ENCODE data around the gene GOLGA8K. TPM values are rescaled to one million over a fixed set of nuclear protein-coding genes. Genes with fewer than 3 reads are reported as not detected.
"Not testable (repeated sequence)": the region's sequence is repeated elsewhere in the genome, so short reads cannot be mapped to it uniquely, and the experiment has no call there.

GOLGA8K gene
- total and polyA plus RNA-seq, 2 of the 8 experiments (the other 6 are each of a cell fraction or from before 2014, with no cell fraction given) = 0.47 to 1.3 TPM

DNA sequence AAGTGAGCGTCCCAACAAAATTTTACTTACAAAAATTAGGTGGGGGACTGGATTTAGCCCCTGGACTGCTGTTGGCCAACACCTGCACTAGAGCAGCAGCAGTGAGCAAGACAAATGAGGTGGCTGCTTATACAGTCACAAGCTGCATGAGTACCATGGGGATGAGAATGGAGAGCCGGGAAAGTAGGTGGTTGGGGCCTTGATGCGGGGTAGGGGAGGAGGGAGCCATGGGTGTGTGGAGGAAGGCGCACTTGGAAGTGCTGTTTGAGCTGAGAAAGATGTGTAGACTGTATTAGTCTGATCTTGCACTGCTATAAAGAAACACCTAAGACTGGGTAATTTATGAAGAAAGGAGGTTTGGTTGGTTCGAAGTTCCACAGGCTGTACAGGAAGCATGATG, 31.0 kb downstream of the GOLGA8K start:
- H3K4me1 ChIP-seq (replicated peaks in 1 of 4; ENCODE audit: control insufficient read depth in 3 of 4, insufficient read depth in 4 of 4, low read length in 3 of 4); H4K91ac ChIP-seq (replicated peaks; ENCODE audit: insufficient read length, low read length); H3K56ac ChIP-seq (replicated peaks; ENCODE audit: insufficient read length, low read depth, low read length); H3K27me3 ChIP-seq (replicated peaks in 1 of 4; ENCODE audit: control insufficient read depth in 3 of 4, extremely low read depth in 1 of 4, insufficient read depth in 3 of 4, low read length in 3 of 4); H4K5ac ChIP-seq (ENCODE audit: insufficient read length, low read depth, low read length); H3K4ac ChIP-seq (replicated peaks; ENCODE audit: insufficient read length, low read depth, low read length); H2AK5ac ChIP-seq (ENCODE audit: low read depth, low read length); H3K27ac ChIP-seq (ENCODE audit: low read depth, low read length); H2BK20ac ChIP-seq (ENCODE audit: low read length); H3K14ac ChIP-seq (ENCODE audit: insufficient read length); H4K20me1 ChIP-seq (replicated peaks in 1 of 2; ENCODE audit: control insufficient read depth in 1 of 2, insufficient read depth in 2 of 2, low read length in 2 of 2); FAIRE-seq; H2BK15ac ChIP-seq (ENCODE audit: low read length); CTCF ChIA-PET (ENCODE audit: partially characterized antibody); H3K9ac ChIP-seq (replicated peaks in 1 of 4; ENCODE audit: extremely low read depth in 1 of 4, low read depth in 3 of 4, low read length in 3 of 4); H3K4me3 ChIP-seq (ENCODE audit: extremely low read depth in 1 of 4, insufficient read depth in 2 of 4, low read depth in 3 of 4, low read length in 4 of 4); DNase-seq (ENCODE audit: low read depth in 1 of 2, low spot score in 2 of 2); H3K4me2 ChIP-seq (ENCODE audit: insufficient read depth in 1 of 2, low read depth in 2 of 2, low read length in 2 of 2); H3K79me2 ChIP-seq (ENCODE audit: control insufficient read depth in 1 of 2, insufficient read depth in 2 of 2, low read length in 2 of 2); H3K36me3 ChIP-seq (ENCODE audit: control insufficient read depth in 2 of 4, insufficient read depth in 4 of 4, low read length in 3 of 4); H2BK120ac ChIP-seq (replicated peaks; ENCODE audit: low read depth, low read length); H3K23ac ChIP-seq (ENCODE audit: insufficient read length); H3K23me2 ChIP-seq (ENCODE audit: low read depth, low read length); POLR2A ChIA-PET (ENCODE audit: partially characterized antibody); H2BK5ac ChIP-seq (ENCODE audit: low read depth, low read length); H3K18ac ChIP-seq (ENCODE audit: extremely low read depth, low read length); H3K79me1 ChIP-seq (ENCODE audit: low read depth, low read length); H2AFZ ChIP-seq (ENCODE audit: low read length); H2BK12ac ChIP-seq (ENCODE audit: low read depth, low read length); H4K8ac ChIP-seq (ENCODE audit: extremely low read depth, insufficient read depth, low read length); H3K9me3 ChIP-seq (ENCODE audit: insufficient read depth in 2 of 2, low read depth in 1 of 2, low read length in 1 of 2): not testable (repeated sequence)
- 80% methylated on average over 3 of the region's 5 CpGs; no CpG with 5 or more reads in 1 of the 2 experiments for WGBS, 2 experiments (ENCODE audit: extremely low coverage in 1 of 2, insufficient coverage in 1 of 2, insufficient read length in 1 of 2, insufficient replicate concordance in 2 of 2, low coverage in 1 of 2, low lambda C conversion rate in 2 of 2, missing lambda C conversion rate in 1 of 2)

DNA sequence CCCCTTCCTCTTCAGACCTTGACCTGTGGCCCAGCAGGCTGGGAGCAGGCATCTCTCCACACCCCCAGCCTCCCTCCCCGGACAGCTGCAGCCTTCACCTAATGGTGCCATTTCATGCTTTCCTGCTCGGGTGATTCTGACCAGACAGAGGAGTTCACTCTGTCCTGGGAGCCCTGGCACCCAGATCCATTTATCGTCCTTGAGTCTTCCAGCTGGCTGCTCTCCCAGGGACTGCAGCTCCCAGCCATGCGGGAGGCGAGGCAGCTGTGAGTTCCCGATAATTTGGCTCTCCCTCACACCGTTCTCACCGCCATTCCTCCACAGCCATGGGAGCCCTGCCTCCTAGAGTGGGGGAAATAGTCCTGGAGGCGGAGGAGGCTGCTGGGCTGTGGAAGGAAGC, 32.6 kb downstream of the GOLGA8K start:
- H3K56ac ChIP-seq (replicated peaks; ENCODE audit: insufficient read length, low read depth, low read length); H2BK12ac ChIP-seq (ENCODE audit: low read depth, low read length); H3K9ac ChIP-seq (replicated peaks in 1 of 4; ENCODE audit: extremely low read depth in 1 of 4, low read depth in 3 of 4, low read length in 3 of 4); CTCF ChIA-PET (ENCODE audit: partially characterized antibody); DNase-seq (ENCODE audit: low read depth in 1 of 2, low spot score in 2 of 2); H3K4me2 ChIP-seq (ENCODE audit: insufficient read depth in 1 of 2, low read depth in 2 of 2, low read length in 2 of 2); H3K23ac ChIP-seq (ENCODE audit: insufficient read length); H3K79me2 ChIP-seq (ENCODE audit: control insufficient read depth in 1 of 2, insufficient read depth in 2 of 2, low read length in 2 of 2); H2BK15ac ChIP-seq (ENCODE audit: low read length); H4K20me1 ChIP-seq (replicated peaks in 1 of 2; ENCODE audit: control insufficient read depth in 1 of 2, insufficient read depth in 2 of 2, low read length in 2 of 2); H3K27me3 ChIP-seq (replicated peaks in 1 of 4; ENCODE audit: control insufficient read depth in 3 of 4, extremely low read depth in 1 of 4, insufficient read depth in 3 of 4, low read length in 3 of 4); H3K18ac ChIP-seq (ENCODE audit: extremely low read depth, low read length); H2BK20ac ChIP-seq (ENCODE audit: low read length); POLR2A ChIA-PET (ENCODE audit: partially characterized antibody); H3K27ac ChIP-seq (ENCODE audit: low read depth, low read length); H2AFZ ChIP-seq (ENCODE audit: low read length); H4K91ac ChIP-seq (replicated peaks; ENCODE audit: insufficient read length, low read length); H4K5ac ChIP-seq (ENCODE audit: insufficient read length, low read depth, low read length); H4K8ac ChIP-seq (ENCODE audit: extremely low read depth, insufficient read depth, low read length); H3K9me3 ChIP-seq (ENCODE audit: insufficient read depth in 2 of 2, low read depth in 1 of 2, low read length in 1 of 2); H2BK120ac ChIP-seq (replicated peaks; ENCODE audit: low read depth, low read length); H3K23me2 ChIP-seq (ENCODE audit: low read depth, low read length); H3K79me1 ChIP-seq (ENCODE audit: low read depth, low read length); H3K4me1 ChIP-seq (replicated peaks in 1 of 4; ENCODE audit: control insufficient read depth in 3 of 4, insufficient read depth in 4 of 4, low read length in 3 of 4); H3K36me3 ChIP-seq (ENCODE audit: control insufficient read depth in 2 of 4, insufficient read depth in 4 of 4, low read length in 3 of 4); H3K4ac ChIP-seq (replicated peaks; ENCODE audit: insufficient read length, low read depth, low read length); H3K4me3 ChIP-seq (ENCODE audit: extremely low read depth in 1 of 4, insufficient read depth in 2 of 4, low read depth in 3 of 4, low read length in 4 of 4); H2BK5ac ChIP-seq (ENCODE audit: low read depth, low read length); H2AK5ac ChIP-seq (ENCODE audit: low read depth, low read length); FAIRE-seq; H3K14ac ChIP-seq (ENCODE audit: insufficient read length): not testable (repeated sequence)
- WGBS, 2 experiments (ENCODE audit: extremely low coverage in 1 of 2, insufficient coverage in 1 of 2, insufficient read length in 1 of 2, insufficient replicate concordance in 2 of 2, low coverage in 1 of 2, low lambda C conversion rate in 2 of 2, missing lambda C conversion rate in 1 of 2) = no CpG with 5 or more reads among the region's 9 CpGs

Measured in H1 (cell line).